Measurements from ENCODE around the gene CTXN3. TPM values are rescaled to one million over a fixed set of nuclear protein-coding genes. Genes with fewer than 3 reads are reported as not detected.
"Not testable (repeated sequence)": the region's sequence is repeated elsewhere in the genome, so short reads cannot be mapped to it uniquely, and the experiment has no call there.

CTXN3 gene
- total RNA-seq, 3 donors from 2014 or later (not counting 1 experiment from before 2014, with no cell fraction given): not detected

- no peak for TF ChIP-seq CTCF (IDR thresholded peaks at IDR 0.05)
- H3K4me3 Mint-ChIP-seq: no peak overlapping the region
- ATAC-seq (no peak), DNase-seq (no peak)
- WGBS (ENCODE audit: insufficient coverage): 66% methylated on average over 2 of the region's 2 CpGs
- Histone ChIP-seq H3K27ac (ENCODE audit: low read length) (no peak overlapping the region), H3K9me3 (ENCODE audit: control insufficient read depth, insufficient read depth, low read length) (no peaks in the 10 kb centered on the region), H3K36me3 (ENCODE audit: control insufficient read depth, insufficient read depth, low read length) (no peaks in the 10 kb centered on the region), H3K4me1 (ENCODE audit: control insufficient read depth, insufficient read depth, low read length) (no peaks in the 10 kb centered on the region), H3K4me3 (ENCODE audit: low read length) (no peak overlapping the region), H3K27me3 (ENCODE audit: control insufficient read depth, insufficient read depth, low read length) (no peaks in the 10 kb centered on the region)
- no peaks in the 10 kb centered on the region for H3K4me1 Mint-ChIP-seq
- no peak overlapping the region for H3K27ac Mint-ChIP-seq
- H3K27me3 Mint-ChIP-seq (ENCODE audit: low read depth in 2 of 2): no peaks in the 10 kb centered on the region
- intact Hi-C loops (cut with micrococcal nuclease): no loop called here
- H3K9me3 Mint-ChIP-seq: peaks cover 0 to 4% of the 10 kb centered on the region in 2 donors
- H3K36me3 Mint-ChIP-seq: no peaks in the 10 kb centered on the region
These were observed 24.4 kb downstream of the CTXN3 start for GRCh38 chr5:127673117-127673800.

GRCh38 chr5:127676951-127677350 lies 28.1 kb downstream of the CTXN3 start:
- not testable (repeated sequence) for H3K9me3 Mint-ChIP-seq

GRCh38 chr5:127679691-127680330 lies 30.9 kb downstream of the CTXN3 start:
- ATAC-seq; DNase-seq; H3K9me3 Mint-ChIP-seq; H3K4me1 ChIP-seq (ENCODE audit: control insufficient read depth, insufficient read depth, low read length); H3K27ac ChIP-seq (ENCODE audit: low read length); H3K27me3 Mint-ChIP-seq (ENCODE audit: low read depth in 2 of 2); H3K27me3 ChIP-seq (ENCODE audit: control insufficient read depth, insufficient read depth, low read length); H3K27ac Mint-ChIP-seq; intact Hi-C loops (cut with micrococcal nuclease); H3K4me1 Mint-ChIP-seq; H3K9me3 ChIP-seq (ENCODE audit: control insufficient read depth, insufficient read depth, low read length); H3K4me3 Mint-ChIP-seq; H3K4me3 ChIP-seq (ENCODE audit: low read length); H3K36me3 Mint-ChIP-seq; H3K36me3 ChIP-seq (ENCODE audit: control insufficient read depth, insufficient read depth, low read length): not testable (repeated sequence)
- 74% methylated on average over 3 of the region's 3 CpGs for WGBS (ENCODE audit: insufficient coverage)

More at GRCh38 chr5:127676951-127677350, 28.1 kb downstream of the CTXN3 start:
- H3K27me3 Mint-ChIP-seq (ENCODE audit: low read depth in 2 of 2); H3K4me3 ChIP-seq (ENCODE audit: low read length); H3K4me1 Mint-ChIP-seq; H3K27ac Mint-ChIP-seq; H3K4me1 ChIP-seq (ENCODE audit: control insufficient read depth, insufficient read depth, low read length); H3K27me3 ChIP-seq (ENCODE audit: control insufficient read depth, insufficient read depth, low read length); ATAC-seq; H3K36me3 Mint-ChIP-seq; H3K27ac ChIP-seq (ENCODE audit: low read length); H3K36me3 ChIP-seq (ENCODE audit: control insufficient read depth, insufficient read depth, low read length); H3K4me3 Mint-ChIP-seq; H3K9me3 ChIP-seq (ENCODE audit: control insufficient read depth, insufficient read depth, low read length); intact Hi-C loops (cut with micrococcal nuclease); DNase-seq: not testable (repeated sequence)

GRCh38 chr5:127680595-127680994 lies 31.7 kb downstream of the CTXN3 start:
- ATAC-seq (no peak), DNase-seq (no peak)
- H3K27ac ChIP-seq (ENCODE audit: low read length): no peak overlapping the region
- peaks cover 0 to 6% of the 10 kb centered on the region in 2 donors for H3K9me3 Mint-ChIP-seq
- no peaks in the 10 kb centered on the region for H3K27me3 ChIP-seq (ENCODE audit: control insufficient read depth, insufficient read depth, low read length)
- H3K27ac Mint-ChIP-seq: no peak overlapping the region
- no peaks in the 10 kb centered on the region for H3K4me1 Mint-ChIP-seq
- WGBS (ENCODE audit: insufficient coverage): no CpG with 5 or more reads among the region's 1 CpG
- H3K4me3 ChIP-seq (ENCODE audit: low read length): no peak overlapping the region
- H3K4me3 Mint-ChIP-seq: no peak overlapping the region
- no peaks in the 10 kb centered on the region for H3K36me3 Mint-ChIP-seq
- TF ChIP-seq CTCF (IDR thresholded peaks at IDR 0.05): no peak
- no peaks in the 10 kb centered on the region for H3K27me3 Mint-ChIP-seq (ENCODE audit: low read depth in 2 of 2)
- H3K9me3 ChIP-seq (ENCODE audit: control insufficient read depth, insufficient read depth, low read length): no peaks in the 10 kb centered on the region
- H3K36me3 ChIP-seq (ENCODE audit: control insufficient read depth, insufficient read depth, low read length): no peaks in the 10 kb centered on the region
- intact Hi-C loops (cut with micrococcal nuclease): no loop called here
- no peaks in the 10 kb centered on the region for H3K4me1 ChIP-seq (ENCODE audit: control insufficient read depth, insufficient read depth, low read length)
